Keratinocyte (primary cell): ENCODE measurements around the gene ADAMTS10.

Experiments
- CTCF ChIP-seq, 3 experiments: IDR thresholded peaks in 1 of 3; conservative IDR thresholded peaks in 1 of 3; optimal IDR thresholded peaks in 1 of 3; 2 replicates in 2 of 3; 3 replicates in 1 of 3; pipeline versions ENCODE3 to v1.5.1; 2011; ENCODE audit warnings: low read length in 3 of 3, mild to moderate bottlenecking in 3 of 3, moderate library complexity in 2 of 3, control low read depth in 1 of 3, inconsistent platforms in 1 of 3; ENCODE audit not compliant: insufficient read depth in 2 of 3; ENCODE audit errors: extremely low read depth in 1 of 3
- EZH2 ChIP-seq: IDR thresholded peaks from one replicate; pipeline ENCODE4 v1.6.1; 2012; ENCODE audit warnings: inconsistent platforms, mild to moderate bottlenecking, low read length, moderate library complexity

GRCh38 chr19:8557642-8558238 lies 52.8 kb downstream of the ADAMTS10 start:
- TF ChIP-seq CTCF (optimal IDR thresholded peaks at IDR 0.05 in 1 of 3, IDR thresholded peaks at IDR 0.05 in 1 of 3, conservative IDR thresholded peaks at IDR 0.05 in 1 of 3; ENCODE audit: extremely low read depth in 1 of 3, insufficient read depth in 2 of 3, low read length in 3 of 3) (no peak), EZH2 (no peak)
